CD4-positive, alpha-beta T cell (primary cell): ENCODE results near the gene CABP5. TPM values are rescaled to one million over a fixed set of nuclear protein-coding genes. Genes with fewer than 3 reads are reported as not detected.

Experiments
- ATAC-seq: fragments of 200-7000 bp; cut with Tn5 transposase; one replicate; pipeline ENCODE4 v1.10.0; 2022; ENCODE audit warnings: mild to moderate bottlenecking; ENCODE audit not compliant: poor library complexity
- CTCF ChIA-PET: fragments of 350-600 bp; sonication (Branson Sonifier 250); formaldehyde crosslinking; loops from one replicate; lab custom pipeline; 2021; ENCODE audit warnings: antibody characterized with exemption, inconsistent platforms; lab: Charles Lee
- POLR2A ChIA-PET: fragments of 350-600 bp; sonication (Branson Sonifier 250); formaldehyde crosslinking; loops from one replicate; lab custom pipeline; 2021; ENCODE audit warnings: antibody characterized with exemption, inconsistent platforms; lab: Charles Lee
- DNase-seq, 14 experiments: peaks; one replicate each; pipeline ENCODE4 v3.0.0-alpha.2; 2013 to 2020; ENCODE audit warnings: mixed read lengths in 2 of 14
- H3K27ac ChIP-seq, 2 donors: one replicate each; pipeline versions ENCODE4 v1.5.1 to v1.7.0; 2013; ENCODE audit warnings: low read length in 2 of 2, low read depth in 1 of 2, mild to moderate bottlenecking in 1 of 2
- H3K27me3 ChIP-seq, 2 experiments: 1 replicate in 1 of 2; 2 replicates in 1 of 2; pipeline versions ENCODE4 v1.6.1 to v1.7.0; 2013; ENCODE audit warnings: low read length in 2 of 2, control low read depth in 1 of 2, mild to moderate bottlenecking in 1 of 2, moderate library complexity in 1 of 2; ENCODE audit not compliant: insufficient read depth in 2 of 2, control insufficient read depth in 1 of 2
- H3K36me3 ChIP-seq: one replicate; pipeline ENCODE4 v1.6.1; 2013; ENCODE audit warnings: low read length, control low read depth; ENCODE audit not compliant: insufficient read depth
- H3K4me1 ChIP-seq: one replicate; pipeline ENCODE4 v1.6.1; 2013; ENCODE audit warnings: low read length, control low read depth; ENCODE audit not compliant: insufficient read depth
- H3K4me3 ChIP-seq: one replicate; pipeline ENCODE4 v1.5.1; 2013; ENCODE audit warnings: mild to moderate bottlenecking, low read length, moderate library complexity
- H3K9me3 ChIP-seq, 2 experiments: 1 replicate in 1 of 2; 2 replicates in 1 of 2; pipeline versions ENCODE4 v1.6.1 to v1.7.0; 2013; ENCODE audit warnings: low read length in 2 of 2, mild to moderate bottlenecking in 2 of 2, control low read depth in 1 of 2, moderate library complexity in 1 of 2; ENCODE audit not compliant: control insufficient read depth in 1 of 2, insufficient read depth in 1 of 2
- H3K27ac Mint-ChIP-seq: one replicate; pipeline ENCODE4 v1.8.0; 2020; ENCODE audit warnings: mixed read lengths
- H3K27me3 Mint-ChIP-seq: one replicate; pipeline ENCODE4 v1.8.0; 2021; ENCODE audit warnings: mixed read lengths
- H3K36me3 Mint-ChIP-seq: one replicate; pipeline ENCODE4 v1.8.0; 2021; ENCODE audit warnings: low read depth, mixed read lengths
- H3K4me1 Mint-ChIP-seq: one replicate; pipeline ENCODE4 v1.8.0; 2021; ENCODE audit warnings: low read depth, mixed read lengths
- H3K4me3 Mint-ChIP-seq: one replicate; pipeline ENCODE4 v1.8.0; 2020; ENCODE audit warnings: mild to moderate bottlenecking, mixed read lengths
- H3K9me3 Mint-ChIP-seq: one replicate; pipeline ENCODE4 v1.8.0; 2020; ENCODE audit warnings: mixed read lengths
- CTCF ChIP-seq: fragments of 200-600 bp; IDR thresholded peaks from one replicate; pipeline ENCODE4 v1.8.0; 2022; ENCODE audit warnings: antibody characterized with exemption, mild to moderate bottlenecking
- intact Hi-C, 2 experiments: fragments of 100-400 bp; cut with DNase I in 1 of 2; cut with micrococcal nuclease in 1 of 2; formaldehyde crosslinking; loops; one replicate each; pipeline versions ENCODE4 v1.15.1 to v1.9.0; 2023 to 2025; cut with DNase I, micrococcal nuclease
- total RNA-seq, 174 experiments: library from RNA in 2 of 174; stranded (reverse) in 2 of 174; gene quantifications; one replicate each; pipeline ENCODE4 v1.2.3 and lab custom pipeline; 2021 to 2026

Gene CABP5
- total RNA-seq, 2 experiments from 2014 or later, result not detected

DNA sequence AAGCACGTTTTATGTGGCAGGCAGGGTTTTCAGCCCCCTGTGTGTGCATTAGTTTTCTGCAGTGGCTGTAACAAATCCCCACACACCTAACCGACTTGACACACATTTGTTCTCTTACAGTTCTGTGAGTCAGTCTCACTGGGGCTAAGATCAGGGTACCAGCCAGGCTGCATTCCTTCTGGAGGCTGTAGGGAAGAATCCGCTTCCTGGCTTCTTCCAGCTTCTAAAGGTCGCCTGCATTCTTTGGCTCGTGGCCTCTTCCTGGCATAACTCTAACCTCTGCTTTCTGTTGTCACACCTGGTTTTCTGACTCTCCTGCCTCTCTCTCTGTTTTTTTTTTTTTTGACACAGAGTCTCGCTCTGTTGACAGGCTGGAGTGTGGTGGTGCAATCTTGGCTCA, 43.0 kb downstream of the CABP5 start:
- intact Hi-C loops, result no loop called here
- ChIA-PET POLR2A (no interaction called here), CTCF (no interaction called here)

DNA sequence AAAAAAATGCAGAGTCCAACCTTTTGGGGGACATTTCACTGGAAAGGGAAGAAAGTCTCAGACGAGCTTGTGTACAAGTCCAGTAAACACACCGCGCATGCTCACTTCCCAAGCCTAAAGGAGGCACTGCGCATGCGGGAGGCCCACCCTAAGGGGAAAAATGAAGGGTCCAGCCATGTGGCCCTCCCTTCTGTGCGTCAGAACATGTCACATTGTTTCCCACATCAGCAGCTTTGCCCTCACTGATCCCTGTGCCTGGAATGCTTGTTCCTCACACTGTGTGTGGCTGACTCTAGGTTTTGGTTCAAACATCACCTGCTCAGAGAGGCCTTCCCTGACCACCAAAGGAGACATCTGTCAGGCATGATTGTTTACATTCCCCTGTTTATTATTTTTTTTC, 45.1 kb downstream of the CABP5 start:
- no peaks in the 10 kb centered on the region for H3K9me3 Mint-ChIP-seq
- CTCF ChIA-PET, result no interaction called here
- no peaks in the 10 kb centered on the region for H3K36me3 Mint-ChIP-seq
- H3K27ac Mint-ChIP-seq, result no peak overlapping the region
- no peak overlapping the region for H3K4me3 Mint-ChIP-seq
- TF ChIP-seq CTCF, result no peak
- H3K27ac ChIP-seq, result no peak overlapping the region
- peaks cover 3 to 10% of the 10 kb centered on the region in 2 experiments for H3K27me3 ChIP-seq
- DNase-seq (no peak), ATAC-seq (no peak)
- no peaks in the 10 kb centered on the region for H3K4me1 Mint-ChIP-seq
- H3K36me3 ChIP-seq, result no peaks in the 10 kb centered on the region
- peaks cover 37% of the 10 kb centered on the region for H3K27me3 Mint-ChIP-seq
- intact Hi-C loops, result no loop called here
- POLR2A ChIA-PET, result no interaction called here
- H3K9me3 ChIP-seq, result no peaks in the 10 kb centered on the region
- H3K4me3 ChIP-seq, result no peak overlapping the region
- no peaks in the 10 kb centered on the region for H3K4me1 ChIP-seq

More for the DNA sequence above, 43.0 kb downstream of the CABP5 start:
- Mint-ChIP-seq H3K36me3 (no peaks in the 10 kb centered on the region), H3K27ac (no peak overlapping the region), H3K4me1 (no peaks in the 10 kb centered on the region), H3K4me3 (no peak overlapping the region), H3K27me3 (peaks cover 40% of the 10 kb centered on the region), H3K9me3 (no peaks in the 10 kb centered on the region)
- H3K27ac ChIP-seq, result no peak overlapping the region
- no peaks in the 10 kb centered on the region for H3K9me3 ChIP-seq
- no peaks in the 10 kb centered on the region for H3K36me3 ChIP-seq
- no peak for ATAC-seq
- H3K4me1 ChIP-seq, result no peaks in the 10 kb centered on the region
- H3K27me3 ChIP-seq, result peaks cover 0 to 5% of the 10 kb centered on the region in 2 experiments
- no peak overlapping the region for H3K4me3 ChIP-seq
- TF ChIP-seq CTCF, result no peak
- DNase-seq, result no peak

GRCh38 chr19:47996230-47996727, 47.6 kb downstream of the CABP5 start:
- no peak for TF ChIP-seq CTCF
- H3K36me3 ChIP-seq, result no peaks in the 10 kb centered on the region
- H3K9me3 Mint-ChIP-seq, result no peaks in the 10 kb centered on the region
- no peak for DNase-seq
- H3K27me3 Mint-ChIP-seq, result peaks cover 23% of the 10 kb centered on the region
- peaks cover 5 to 12% of the 10 kb centered on the region in 2 experiments for H3K27me3 ChIP-seq
- no peak overlapping the region for H3K27ac Mint-ChIP-seq
- H3K4me3 ChIP-seq, result no peak overlapping the region
- no peaks in the 10 kb centered on the region for H3K4me1 ChIP-seq
- no peaks in the 10 kb centered on the region for H3K4me1 Mint-ChIP-seq
- ChIA-PET POLR2A (no interaction called here), CTCF (no interaction called here)
- no peak overlapping the region for H3K4me3 Mint-ChIP-seq
- no peaks in the 10 kb centered on the region for H3K36me3 Mint-ChIP-seq
- no peak for ATAC-seq
- intact Hi-C loops, result no loop called here
- no peak overlapping the region for H3K27ac ChIP-seq
- H3K9me3 ChIP-seq, result no peaks in the 10 kb centered on the region
